Heart left ventricle (tissue), 13 donors: ENCODE results near the gene TBCK.

Experiments used
- CTCF ChIP-seq, 12 donors: fragments of 200-600 bp; sonication (generic) in 4 of 12; IDR thresholded peaks; one replicate each; pipeline versions ENCODE4 v1.5.0 to v1.8.0; 2018 to 2022; ENCODE audit warnings: antibody characterized with exemption in 12 of 12, mild to moderate bottlenecking in 5 of 12
- POLR2A ChIP-seq, 2 donors: fragments of 450-650 bp; IDR thresholded peaks; one replicate each; pipeline ENCODE4 v1.6.1; 2017; ENCODE audit warnings: antibody characterized with exemption in 2 of 2, mild to moderate bottlenecking in 2 of 2, moderate library complexity in 2 of 2
- donor health status: ischemic (EF 13 %, LVEDD 7.1; RV severe dilation, severe dysfunction).
- donor health status: DM: no; HTN: yes; CAD: no.
- donor health status: DM: no; HTN: no; CAD: no.
- donor health status: ischemic (EF 25% LVEDD 6.9; RV normal size, moderate dysfunction).
- donor health status: ischemic (EF 25% LVEDD 5.7; RV mildly dilated, moderate dysfunction).
- donor health status: ischemic (EF 35%, LVEDD 5.7; RV mildly dilated, moderate dysfunction).
- donor health status: nonischemic (EF 11% LVEDD 7.7; RV severe dilation, severe dysfunction).
- donor health status: DM: yes; HTN: yes; CAD: no.
- donor health status: PGD.
- donor health status: ischemic (EF 29% LVEDD 5.4; RV normal size, mild dysfunction).
- donor health status: nonischemic (EF 23%, LVEDD 6.1; RV moderate dilation, normal function).

DNA sequence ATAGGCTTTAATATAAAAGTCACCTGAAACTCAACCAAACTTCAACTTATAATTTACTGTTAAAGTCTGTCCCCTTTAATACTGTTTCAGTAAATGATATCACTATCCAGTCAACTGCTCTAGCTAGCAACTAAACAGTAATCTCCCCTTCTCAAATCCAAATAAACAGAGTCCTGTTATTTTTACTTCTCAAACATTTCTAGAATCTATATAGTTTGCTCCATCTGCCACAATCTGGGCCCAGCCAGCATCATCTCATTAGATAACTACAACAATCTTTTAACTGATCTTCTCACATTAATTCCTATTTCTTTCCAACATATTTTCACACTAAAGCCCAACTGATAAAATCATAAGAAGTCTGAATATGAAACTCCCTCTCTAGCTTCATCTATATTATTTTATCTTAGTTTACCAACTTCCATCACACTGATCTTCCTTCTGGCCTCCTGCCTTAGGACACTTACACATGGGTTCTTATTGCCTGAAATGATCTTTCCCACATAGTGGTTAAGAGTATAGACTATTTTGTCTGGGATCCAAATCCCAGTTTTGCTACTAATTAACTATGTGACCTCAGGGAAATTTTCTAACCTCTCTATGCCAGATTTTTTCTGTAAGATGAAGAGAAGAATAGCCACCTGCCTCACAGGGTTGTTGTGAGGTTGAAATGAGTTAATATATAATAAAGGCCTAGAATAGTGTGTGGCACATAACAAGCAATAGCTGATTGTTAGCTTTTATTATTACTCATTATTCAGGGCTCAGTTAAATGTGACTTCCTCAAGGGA, 18.6 kb downstream of the TBCK start:
- no peak for TF ChIP-seq POLR2A (IDR thresholded peaks at IDR 0.05)
- no peak for TF ChIP-seq CTCF (IDR thresholded peaks at IDR 0.05)
